ENCODE results near the gene EXT2.

EXT2 gene

DNA sequence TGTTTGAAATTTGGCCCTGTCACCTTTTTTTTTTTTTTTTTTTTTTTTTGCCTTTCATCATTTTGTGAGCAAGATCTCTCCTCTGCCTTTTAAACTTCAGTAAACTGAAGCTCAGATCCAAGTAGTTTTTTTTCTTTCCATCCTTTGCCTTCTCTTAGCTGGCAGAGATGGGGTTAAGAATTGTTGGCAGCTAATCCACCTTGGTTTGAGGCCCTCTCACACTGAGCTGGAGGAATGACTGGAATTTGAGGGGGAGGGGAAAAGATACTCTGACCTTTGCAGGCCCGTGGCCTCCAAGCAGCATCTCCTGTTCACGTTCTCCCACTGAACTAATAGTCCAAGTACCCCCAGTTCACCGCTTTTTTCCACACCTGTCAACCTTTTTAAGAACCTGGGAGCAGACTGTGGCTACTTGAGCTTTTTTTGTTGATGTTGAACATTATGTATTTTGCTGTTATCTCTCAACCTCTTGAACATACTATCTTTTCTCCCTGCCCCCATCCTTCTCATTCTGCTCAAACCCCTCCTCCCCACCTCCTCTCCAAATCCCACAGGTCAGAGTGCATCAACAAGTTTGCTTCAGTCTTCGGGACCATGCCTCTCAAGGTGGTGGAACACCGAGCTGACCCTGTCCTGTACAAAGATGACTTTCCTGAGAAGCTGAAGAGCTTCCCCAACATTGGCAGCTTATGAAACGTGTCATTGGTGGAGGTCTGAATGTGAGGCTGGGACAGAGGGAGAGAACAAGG lies 148.3 kb downstream of the EXT2 start:
- no peak for DNase-seq (ENCODE audit: low read depth)

GRCh38 chr11:44244639-44245310 lies 149.3 kb downstream of the EXT2 start:
- DNase-seq (ENCODE audit: low read depth): no peak

- no peak for DNase-seq (ENCODE audit: low read depth)
Observed at GRCh38 chr11:44246726-44247125, 151.2 kb downstream of the EXT2 start.

- no peak for DNase-seq (ENCODE audit: low read depth)
Observed at GRCh38 chr11:44247508-44247907, 152.0 kb downstream of the EXT2 start.

DNA sequence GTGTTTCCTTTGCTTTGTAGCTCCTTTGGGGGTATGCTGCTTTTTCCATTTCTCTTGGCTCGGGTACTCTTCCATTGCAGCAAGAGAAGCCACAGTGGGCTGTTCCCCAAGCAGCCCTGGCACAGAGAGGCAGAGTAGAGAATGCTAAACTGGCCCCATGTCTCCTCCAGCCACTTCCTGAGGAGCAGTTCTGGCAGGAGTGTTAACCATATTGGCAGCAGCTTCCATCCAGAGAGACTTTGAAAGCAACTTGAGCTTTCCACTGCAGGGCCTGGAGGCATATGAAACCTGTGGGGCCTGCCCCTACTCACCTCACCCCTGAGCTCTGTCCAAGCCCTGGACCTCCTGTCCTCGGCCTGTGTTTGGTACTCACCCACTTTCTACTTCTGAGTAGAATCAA lies 152.6 kb downstream of the EXT2 start:
- no peak for DNase-seq (ENCODE audit: low read depth)

- no peak for DNase-seq (ENCODE audit: low read depth)
Observed at GRCh38 chr11:44250421-44250820, 154.9 kb downstream of the EXT2 start.

GRCh38 chr11:44252999-44253602 lies 157.6 kb downstream of the EXT2 start:
- DNase-seq (ENCODE audit: low read depth): no peak

- no peak for DNase-seq (ENCODE audit: low read depth)
Observed at GRCh38 chr11:44255406-44256071, 160.1 kb downstream of the EXT2 start.

DNA sequence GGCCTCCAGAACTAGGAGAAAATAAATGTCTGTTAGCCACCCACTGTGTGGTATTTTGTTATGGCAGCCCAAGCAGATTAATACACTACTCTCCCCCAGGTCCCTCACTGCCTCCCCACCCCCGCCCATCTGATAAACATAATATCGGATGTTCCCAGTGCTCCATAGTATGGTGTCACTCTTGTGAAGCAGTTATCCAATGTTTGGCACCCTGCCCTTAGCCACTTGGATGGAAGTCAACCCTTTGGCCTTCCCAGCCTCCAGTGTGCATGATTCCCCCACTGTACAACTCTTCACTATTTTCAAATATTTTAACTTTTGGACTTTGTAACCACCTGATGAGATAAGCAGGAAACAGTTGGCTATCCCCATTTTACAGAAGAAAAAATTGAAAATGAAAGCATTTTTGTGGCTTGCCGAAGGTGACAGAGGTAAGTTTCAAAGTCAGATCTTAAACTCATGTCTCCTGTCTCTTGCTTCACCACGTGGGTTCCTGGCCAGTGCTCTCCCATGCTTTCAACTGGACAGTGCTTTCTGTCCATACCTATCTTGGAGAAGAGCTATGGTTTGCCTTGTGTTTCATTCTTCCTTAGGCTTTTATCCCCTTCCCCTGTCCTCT lies 161.3 kb downstream of the EXT2 start:
- DNase-seq (ENCODE audit: low read depth): no peak

DNA sequence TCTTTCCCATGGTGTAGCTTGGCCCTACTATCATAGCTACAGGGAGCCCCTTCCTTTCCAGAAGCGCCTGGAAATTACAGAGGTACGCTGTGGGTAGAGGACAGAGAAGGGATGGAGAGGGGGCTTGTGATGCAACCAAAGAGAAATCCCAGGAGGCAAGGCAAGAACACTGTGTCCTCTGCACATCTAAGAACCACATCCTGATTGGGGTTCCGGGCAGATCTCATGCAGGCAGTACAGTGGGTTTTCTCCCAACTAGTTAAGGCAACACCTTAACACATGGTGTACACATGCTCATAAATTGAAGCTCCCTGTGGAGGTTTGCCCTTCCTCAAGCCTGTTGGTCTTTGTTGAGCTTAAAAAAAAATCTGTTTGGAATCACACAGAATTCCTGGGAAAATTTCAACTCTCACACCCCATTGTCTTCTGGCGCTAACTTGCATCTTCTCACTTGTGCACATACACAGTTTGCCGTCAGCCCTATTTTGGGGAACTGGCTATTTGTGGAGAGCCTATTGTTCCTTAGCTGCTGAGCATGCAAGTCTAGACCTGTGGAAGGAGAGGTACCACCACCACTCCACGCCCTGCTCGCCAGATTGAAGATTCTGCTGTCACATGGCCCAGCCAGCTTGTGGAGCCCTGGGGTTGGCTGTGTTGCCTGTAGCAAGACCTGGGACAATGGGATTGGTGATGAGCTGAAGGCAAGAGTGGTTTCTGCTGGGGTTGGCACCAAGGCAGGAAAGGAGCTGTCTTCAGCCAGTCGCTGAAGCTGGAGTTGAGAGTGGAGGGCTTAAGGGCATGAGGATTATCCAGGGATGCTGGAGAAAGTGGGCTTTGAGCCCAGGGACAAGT lies 162.1 kb downstream of the EXT2 start:
- DNase-seq (ENCODE audit: low read depth): no peak

GRCh38 chr11:44258190-44258489 lies 162.7 kb downstream of the EXT2 start:
- no peak for DNase-seq (ENCODE audit: low read depth)

- DNase-seq (ENCODE audit: low read depth): no peak
Observed at GRCh38 chr11:44258839-44259420, 163.5 kb downstream of the EXT2 start.

GRCh38 chr11:44260081-44260480 lies 164.6 kb downstream of the EXT2 start:
- no peak for DNase-seq (ENCODE audit: low read depth)

GRCh38 chr11:44261800-44262591 lies 166.5 kb downstream of the EXT2 start:
- DNase-seq (ENCODE audit: low read depth): no peak

- no peak for DNase-seq (ENCODE audit: low read depth)
Observed at GRCh38 chr11:44263738-44264437, 168.4 kb downstream of the EXT2 start.

GRCh38 chr11:44264438-44264749 lies 168.9 kb downstream of the EXT2 start:
- no peak for DNase-seq (ENCODE audit: low read depth)

DNA sequence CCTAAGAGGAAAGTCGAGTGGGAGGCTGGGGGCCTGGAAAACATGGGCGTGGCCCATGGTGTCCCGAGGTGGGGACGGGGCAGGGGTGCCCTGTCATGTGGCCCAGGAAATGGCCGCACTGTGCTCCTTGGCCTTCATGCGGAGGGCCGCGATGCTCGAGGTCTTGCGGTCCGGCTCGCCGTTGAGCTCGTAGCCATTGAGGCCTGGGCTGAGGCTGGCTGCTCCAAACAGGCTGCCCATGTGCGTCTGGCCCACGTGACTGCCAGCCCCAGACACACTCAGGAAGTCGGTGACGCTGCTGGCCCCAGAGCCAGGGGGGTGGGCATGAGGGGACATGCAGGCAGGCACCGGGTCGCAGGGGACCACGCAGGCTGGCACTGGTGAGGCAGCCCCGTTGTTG lies 169.3 kb downstream of the EXT2 start:
- DNase-seq (ENCODE audit: low read depth): no peak

GRCh38 chr11:44266056-44266780 lies 170.7 kb downstream of the EXT2 start:
- no peak for DNase-seq (ENCODE audit: low read depth)

Measured in stimulated activated CD4-positive, alpha-beta T cell treated with anti-CD3 and anti-CD28 coated beads, Interleukin-2, amount 100 ng/mL, for 4 hours (primary cell).